ENCODE results near the gene MSMP. TPM values are rescaled to one million over a fixed set of nuclear protein-coding genes. Genes with fewer than 3 reads are reported as not detected.

The MSMP gene
- total and polyA plus RNA-seq, 5 donors from 2014 or later = 0.69 TPM; not detected in 4

DNA sequence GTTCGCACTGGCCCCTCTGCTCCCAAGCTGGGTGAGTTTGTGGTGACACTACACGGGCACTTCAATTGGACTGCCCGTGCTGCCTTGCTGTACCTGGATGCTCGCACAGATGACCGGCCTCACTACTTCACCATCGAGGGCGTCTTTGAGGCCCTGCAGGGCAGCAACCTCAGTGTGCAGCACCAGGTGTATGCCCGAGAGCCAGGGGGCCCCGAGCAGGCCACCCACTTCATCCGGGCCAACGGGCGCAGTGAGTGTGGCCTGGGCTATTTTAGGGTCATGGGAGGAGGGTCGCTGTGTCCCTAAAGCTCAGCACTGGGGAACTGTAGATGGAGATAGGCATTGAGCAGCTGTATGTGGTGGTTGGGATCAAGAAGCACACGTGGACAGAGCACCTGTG is 38.8 kb upstream of the MSMP start:
- no peaks in the 10 kb centered on the region for H3K27me3 ChIP-seq (ENCODE audit: control insufficient read depth, insufficient read depth, low read length)
- Mint-ChIP-seq H3K27me3 (no peaks in the 10 kb centered on the region), H3K4me1 (peaks cover 0 to 20% (median 16%) of the 10 kb centered on the region in 4 donors), H3K36me3 (peaks cover 14% of the 10 kb centered on the region), H3K4me3 (no peak overlapping the region), H3K9me3 (no peaks in the 10 kb centered on the region), H3K27ac (peak overlapping the region in 1 of 3 donors; percentile 86)
- DNase-seq (no peak), ATAC-seq (ENCODE audit: low read depth in 2 of 2) (no peak)
- H3K27ac ChIP-seq (ENCODE audit: insufficient read depth, low read length, poor library complexity, severe bottlenecking) = no peak overlapping the region
- no peak overlapping the region for H3K4me3 ChIP-seq (ENCODE audit: low read depth, low read length)
- no peaks in the 10 kb centered on the region for H3K9me3 ChIP-seq (ENCODE audit: control insufficient read depth in 2 of 2, low read length in 2 of 2)
- H3K4me1 ChIP-seq (ENCODE audit: control insufficient read depth, insufficient read depth, low read length, poor library complexity, severe bottlenecking) = no peaks in the 10 kb centered on the region
- H3K36me3 ChIP-seq (ENCODE audit: control insufficient read depth, insufficient read depth, low read length) = no peaks in the 10 kb centered on the region

DNA sequence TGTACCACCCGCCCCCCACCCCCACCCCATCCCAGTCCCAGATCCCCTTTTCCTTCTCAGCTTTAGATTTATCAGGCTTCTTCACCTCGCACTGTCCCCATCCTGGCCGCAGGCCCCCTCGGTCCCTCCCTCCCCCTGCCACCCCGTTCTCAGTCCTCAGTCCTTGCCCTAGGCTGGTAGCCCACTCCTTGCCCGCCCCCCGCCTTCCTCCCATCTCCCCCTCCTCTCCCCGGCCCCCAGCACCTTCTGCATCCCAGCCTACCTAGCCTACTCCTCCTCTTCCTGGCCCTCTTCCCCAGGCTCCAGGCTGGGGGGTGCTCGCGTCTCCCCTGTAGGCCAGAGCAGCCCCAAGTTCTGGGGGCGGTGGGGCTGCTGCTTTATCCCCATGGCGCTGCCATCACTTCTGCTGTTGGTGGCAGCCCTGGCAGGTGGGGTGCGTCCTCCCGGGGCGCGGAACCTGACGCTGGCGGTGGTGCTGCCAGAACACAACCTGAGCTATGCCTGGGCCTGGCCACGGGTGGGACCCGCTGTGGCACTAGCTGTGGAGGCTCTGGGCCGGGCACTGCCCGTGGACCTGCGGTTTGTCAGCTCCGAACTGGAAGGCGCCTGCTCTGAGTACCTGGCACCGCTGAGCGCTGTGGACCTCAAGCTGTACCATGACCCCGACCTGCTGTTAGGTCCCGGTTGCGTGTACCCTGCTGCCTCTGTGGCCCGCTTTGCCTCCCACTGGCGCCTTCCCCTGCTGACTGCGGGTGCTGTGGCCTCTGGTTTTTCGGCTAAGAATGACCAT is 38.1 kb upstream of the MSMP start:
- Mint-ChIP-seq H3K4me1 (peaks cover 0 to 20% (median 16%) of the 10 kb centered on the region in 4 donors), H3K27me3 (no peaks in the 10 kb centered on the region), H3K27ac (no peak overlapping the region), H3K36me3 (peaks cover 17% of the 10 kb centered on the region), H3K9me3 (no peaks in the 10 kb centered on the region), H3K4me3 (no peak overlapping the region)
- Histone ChIP-seq H3K27ac (ENCODE audit: insufficient read depth, low read length, poor library complexity, severe bottlenecking) (no peak overlapping the region), H3K27me3 (ENCODE audit: control insufficient read depth, insufficient read depth, low read length) (no peaks in the 10 kb centered on the region), H3K4me3 (ENCODE audit: low read depth, low read length) (no peak overlapping the region), H3K9me3 (ENCODE audit: control insufficient read depth in 2 of 2, low read length in 2 of 2) (no peaks in the 10 kb centered on the region), H3K36me3 (ENCODE audit: control insufficient read depth, insufficient read depth, low read length) (no peaks in the 10 kb centered on the region), H3K4me1 (ENCODE audit: control insufficient read depth, insufficient read depth, low read length, poor library complexity, severe bottlenecking) (no peaks in the 10 kb centered on the region)
- ATAC-seq (ENCODE audit: low read depth in 2 of 2) (no peak), DNase-seq (no peak)

- Mint-ChIP-seq H3K27ac (peak within 1 kb of the TSS in 2 of 3 donors; percentile 71 to 73), H3K9me3 (no peaks in the 10 kb centered on the region), H3K4me1 (peaks cover 0 to 20% (median 14%) of the 10 kb centered on the region in 4 donors), H3K27me3 (no peaks in the 10 kb centered on the region), H3K36me3 (peaks cover 20% of the 10 kb centered on the region), H3K4me3 (no peak within 1 kb of the TSS)
- H3K4me3 ChIP-seq (ENCODE audit: low read depth, low read length) = no peak within 1 kb of the TSS
- H3K27ac ChIP-seq (ENCODE audit: insufficient read depth, low read length, poor library complexity, severe bottlenecking) = no peak within 1 kb of the TSS
- H3K36me3 ChIP-seq (ENCODE audit: control insufficient read depth, insufficient read depth, low read length) = no peaks in the 10 kb centered on the region
- no peaks in the 10 kb centered on the region for H3K4me1 ChIP-seq (ENCODE audit: control insufficient read depth, insufficient read depth, low read length, poor library complexity, severe bottlenecking)
- no peaks in the 10 kb centered on the region for H3K27me3 ChIP-seq (ENCODE audit: control insufficient read depth, insufficient read depth, low read length)
- H3K9me3 ChIP-seq (ENCODE audit: control insufficient read depth in 2 of 2, low read length in 2 of 2) = no peaks in the 10 kb centered on the region
- ATAC-seq (ENCODE audit: low read depth in 2 of 2) (no peak), DNase-seq (no peak)
These were observed 37.3 kb upstream of the MSMP start, which contains the start of gene NPR2 for GRCh38 chr9:35791297-35791921. TSS of gene NPR2 (plus strand) at chr9:35791591. CDS start at chr9:35792409, 818 bp downstream.

GRCh38 chr9:35790385-35791296 is 36.6 kb upstream of the MSMP start:
- DNase-seq (peak; percentile 44 to 69 (median 65)), ATAC-seq (ENCODE audit: low read depth in 2 of 2) (peak; percentile 74 to 81)
- Mint-ChIP-seq H3K27ac (peak overlapping the region; percentile 55 to 73 (median 71)), H3K4me3 (no peak overlapping the region), H3K27me3 (no peaks in the 10 kb centered on the region), H3K36me3 (peaks cover 27% of the 10 kb centered on the region), H3K9me3 (peaks cover 0 to 1% (median 0%) of the 10 kb centered on the region in 7 donors), H3K4me1 (peaks cover 0 to 20% (median 13%) of the 10 kb centered on the region in 4 donors)
- no peak overlapping the region for H3K4me3 ChIP-seq (ENCODE audit: low read depth, low read length)
- H3K27ac ChIP-seq (ENCODE audit: insufficient read depth, low read length, poor library complexity, severe bottlenecking) = no peak overlapping the region
- H3K36me3 ChIP-seq (ENCODE audit: control insufficient read depth, insufficient read depth, low read length) = peaks cover 4% of the 10 kb centered on the region
- no peaks in the 10 kb centered on the region for H3K27me3 ChIP-seq (ENCODE audit: control insufficient read depth, insufficient read depth, low read length)
- no peaks in the 10 kb centered on the region for H3K4me1 ChIP-seq (ENCODE audit: control insufficient read depth, insufficient read depth, low read length, poor library complexity, severe bottlenecking)
- H3K9me3 ChIP-seq (ENCODE audit: control insufficient read depth in 2 of 2, low read length in 2 of 2) = no peaks in the 10 kb centered on the region

DNA sequence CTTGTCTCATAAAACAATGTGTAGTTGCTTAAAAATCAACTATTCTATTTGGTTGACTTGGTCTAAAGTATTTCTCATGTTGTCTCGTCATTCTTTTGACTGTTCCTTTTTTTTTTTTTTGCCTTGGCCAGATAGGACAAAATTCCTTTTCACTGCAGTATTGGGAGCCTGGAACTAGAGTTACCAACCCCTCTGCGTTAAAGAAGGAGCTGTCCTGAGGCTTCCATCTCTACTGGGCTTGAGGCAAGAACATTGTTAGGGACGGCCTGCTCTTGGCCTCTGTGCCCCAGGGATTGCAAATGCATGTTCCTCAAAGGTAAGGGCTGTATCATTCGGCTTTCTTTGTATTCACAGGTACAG is 35.9 kb upstream of the MSMP start:
- H3K27ac Mint-ChIP-seq = peak overlapping the region in 2 of 3 donors; percentile 55 to 73

GRCh38 chr9:35789541-35789940 is 35.5 kb upstream of the MSMP start:
- H3K4me1 Mint-ChIP-seq = peaks cover 0 to 20% (median 12%) of the 10 kb centered on the region in 4 donors

More for the DNA sequence above, 35.9 kb upstream of the MSMP start:
- H3K9me3 ChIP-seq (ENCODE audit: control insufficient read depth in 2 of 2, low read length in 2 of 2) = no peaks in the 10 kb centered on the region
- no peaks in the 10 kb centered on the region for H3K4me1 ChIP-seq (ENCODE audit: control insufficient read depth, insufficient read depth, low read length, poor library complexity, severe bottlenecking)
- H3K4me1 Mint-ChIP-seq = peaks cover 0 to 20% (median 13%) of the 10 kb centered on the region in 4 donors
- no peaks in the 10 kb centered on the region for H3K27me3 Mint-ChIP-seq
- H3K36me3 Mint-ChIP-seq = peaks cover 29% of the 10 kb centered on the region
- no peak overlapping the region for H3K4me3 ChIP-seq (ENCODE audit: low read depth, low read length)
- H3K4me3 Mint-ChIP-seq = no peak overlapping the region
- H3K36me3 ChIP-seq (ENCODE audit: control insufficient read depth, insufficient read depth, low read length) = peaks cover 6% of the 10 kb centered on the region
- H3K27ac ChIP-seq (ENCODE audit: insufficient read depth, low read length, poor library complexity, severe bottlenecking) = no peak overlapping the region
- DNase-seq (no peak), ATAC-seq (ENCODE audit: low read depth in 2 of 2) (peak in 1 of 2 donors; percentile 9)
- peaks cover 0 to 1% (median 0%) of the 10 kb centered on the region in 7 donors for H3K9me3 Mint-ChIP-seq
- H3K27me3 ChIP-seq (ENCODE audit: control insufficient read depth, insufficient read depth, low read length) = no peaks in the 10 kb centered on the region

GRCh38 chr9:35783418-35783817 is 29.3 kb upstream of the MSMP start:
- ATAC-seq (ENCODE audit: low read depth in 2 of 2) (no peak), DNase-seq (no peak)
- Mint-ChIP-seq H3K4me3 (no peak overlapping the region), H3K4me1 (peaks cover 0 to 8% (median 6%) of the 10 kb centered on the region in 4 donors), H3K27ac (no peak overlapping the region), H3K36me3 (peaks cover 35% of the 10 kb centered on the region), H3K9me3 (peaks cover 0 to 1% (median 0%) of the 10 kb centered on the region in 7 donors), H3K27me3 (no peaks in the 10 kb centered on the region)
- Histone ChIP-seq H3K9me3 (ENCODE audit: control insufficient read depth in 2 of 2, low read length in 2 of 2) (no peaks in the 10 kb centered on the region), H3K4me3 (ENCODE audit: low read depth, low read length) (no peak overlapping the region), H3K27me3 (ENCODE audit: control insufficient read depth, insufficient read depth, low read length) (no peaks in the 10 kb centered on the region), H3K27ac (ENCODE audit: insufficient read depth, low read length, poor library complexity, severe bottlenecking) (no peak overlapping the region), H3K4me1 (ENCODE audit: control insufficient read depth, insufficient read depth, low read length, poor library complexity, severe bottlenecking) (no peaks in the 10 kb centered on the region), H3K36me3 (ENCODE audit: control insufficient read depth, insufficient read depth, low read length) (peaks cover 13% of the 10 kb centered on the region)

More at GRCh38 chr9:35789541-35789940, 35.5 kb upstream of the MSMP start:
- Histone ChIP-seq H3K36me3 (ENCODE audit: control insufficient read depth, insufficient read depth, low read length) (peaks cover 7% of the 10 kb centered on the region), H3K4me1 (ENCODE audit: control insufficient read depth, insufficient read depth, low read length, poor library complexity, severe bottlenecking) (no peaks in the 10 kb centered on the region), H3K9me3 (ENCODE audit: control insufficient read depth in 2 of 2, low read length in 2 of 2) (no peaks in the 10 kb centered on the region), H3K27me3 (ENCODE audit: control insufficient read depth, insufficient read depth, low read length) (no peaks in the 10 kb centered on the region), H3K4me3 (ENCODE audit: low read depth, low read length) (no peak overlapping the region), H3K27ac (ENCODE audit: insufficient read depth, low read length, poor library complexity, severe bottlenecking) (no peak overlapping the region)
- no peak for DNase-seq
- Mint-ChIP-seq H3K36me3 (peaks cover 29% of the 10 kb centered on the region), H3K4me3 (no peak overlapping the region), H3K9me3 (peaks cover 0 to 1% (median 0%) of the 10 kb centered on the region in 7 donors), H3K27ac (no peak overlapping the region), H3K27me3 (no peaks in the 10 kb centered on the region)
- no peak for ATAC-seq (ENCODE audit: low read depth in 2 of 2)

All from CD4-positive, CD25-positive, alpha-beta regulatory T cell (primary cell).